HFF-Myc (cell line): ENCODE data around the gene DNAAF8.

ENCODE experiments used
- DNase-seq: peaks from one replicate; pipeline ENCODE4 v3.0.0-alpha.2; 2011; ENCODE audit warnings: low read depth; ENCODE audit errors: extremely low read depth
- H3K4me3 ChIP-seq: replicated peaks from 2 replicates; pipeline ENCODE4 v1.5.1; 2011; ENCODE audit warnings: low read depth, mild to moderate bottlenecking, control low read depth, low read length
- CTCF ChIP-seq: IDR thresholded peaks from 2 replicates; pipeline ENCODE4 v1.5.1; 2012; ENCODE audit warnings: mild to moderate bottlenecking, low read depth, low read length, control low read depth; ENCODE audit errors: missing control alignments

The DNAAF8 gene

GRCh38 chr16:4726616-4727015 is 7.7 kb upstream of the DNAAF8 start:
- no peak overlapping the region for H3K4me3 ChIP-seq
- no peak for TF ChIP-seq CTCF
- no peak for DNase-seq

- no peak for DNase-seq
- H3K4me3 ChIP-seq, result no peak overlapping the region
- no peak for TF ChIP-seq CTCF
Measured at GRCh38 chr16:4728676-4729075, 5.7 kb upstream of the DNAAF8 start.

- no peak for TF ChIP-seq CTCF
- DNase-seq, result no peak
Measured at GRCh38 chr16:4729876-4730275, 4.5 kb upstream of the DNAAF8 start.

GRCh38 chr16:4733211-4733742 is 1.1 kb upstream of the DNAAF8 start:
- DNase-seq, result no peak
- TF ChIP-seq CTCF, result no peak
- H3K4me3 ChIP-seq, result peak overlapping the region; percentile 90

More at GRCh38 chr16:4729876-4730275, 4.5 kb upstream of the DNAAF8 start:
- H3K4me3 ChIP-seq, result no peak overlapping the region

- TF ChIP-seq CTCF, result no peak
- no peak for DNase-seq
- peak overlapping the region; percentile 90 for H3K4me3 ChIP-seq
Measured at GRCh38 chr16:4733747-4734062, 632 bp upstream of the DNAAF8 start.

- peak overlapping the region; percentile 90 for H3K4me3 ChIP-seq
- TF ChIP-seq CTCF, result no peak
- DNase-seq, result peak; percentile 21
Measured at GRCh38 chr16:4734730-4735535, 596 bp downstream of the DNAAF8 start.
